NK-92 treated with Interleukin-12 subunit alpha and Interleukin-12 subunit beta, amount 100 ng/mL, for 24 hours (cell line): Measurements from ENCODE around the gene GAGE2A.
"Not testable (repeated sequence)": the region's sequence is repeated elsewhere in the genome, so short reads cannot be mapped to it uniquely, and the experiment has no call there.

ENCODE experiments used
- DNase-seq: peaks from one replicate; lab custom pipeline; 2025; lab: John Stamatoyannopoulos, UW

Gene GAGE2A

GRCh38 chrX:49589196-49589595, at the start of gene GAGE2A:
TSS of gene GAGE2A (plus strand) at chrX:49589496. CDS start at chrX:49590651, 1,155 bp downstream.
- DNase-seq = not testable (repeated sequence)

GRCh38 chrX:49541433-49541832, 47.9 kb upstream of the GAGE2A start, which contains the start of gene GAGE12D:
TSS of gene GAGE12D (plus strand) at chrX:49541733. CDS start at chrX:49542888, 1,155 bp downstream.
- not testable (repeated sequence) for DNase-seq

- DNase-seq = not testable (repeated sequence)
Observed at GRCh38 chrX:49550989-49551388, 38.3 kb upstream of the GAGE2A start, which contains the start of gene GAGE12E. TSS of gene GAGE12E (plus strand) at chrX:49551289. CDS start at chrX:49552444, 1,155 bp downstream.

GRCh38 chrX:49560542-49560941, 28.8 kb upstream of the GAGE2A start, which contains the start of gene GAGE12F:
TSS of gene GAGE12F (plus strand) at chrX:49560842. CDS start at chrX:49561997, 1,155 bp downstream.
- DNase-seq = not testable (repeated sequence)

GRCh38 chrX:49568728-49569127, 20.6 kb upstream of the GAGE2A start:
- not testable (repeated sequence) for DNase-seq

- not testable (repeated sequence) for DNase-seq
Observed at GRCh38 chrX:49569152-49569551, 20.1 kb upstream of the GAGE2A start.

- DNase-seq = not testable (repeated sequence)
Observed at GRCh38 chrX:49570100-49570499, 19.2 kb upstream of the GAGE2A start, which contains the start of gene GAGE12G. TSS of gene GAGE12G (plus strand) at chrX:49570400. CDS start at chrX:49571555, 1,155 bp downstream.

GRCh38 chrX:49579649-49580048, 9.6 kb upstream of the GAGE2A start, which contains the start of gene GAGE12H:
TSS of gene GAGE12H (plus strand) at chrX:49579949. CDS start at chrX:49581104, 1,155 bp downstream.
- not testable (repeated sequence) for DNase-seq

- DNase-seq = not testable (repeated sequence)
Observed at GRCh38 chrX:49589769-49590478, 628 bp downstream of the GAGE2A start.

- not testable (repeated sequence) for DNase-seq
Observed at GRCh38 chrX:49590488-49590887, 1.2 kb downstream of the GAGE2A start.

- DNase-seq = not testable (repeated sequence)
Observed at GRCh38 chrX:49598720-49599119, 9.4 kb downstream of the GAGE2A start, which contains the start of gene GAGE1. TSS of gene GAGE1 (plus strand) at chrX:49599020. CDS start at chrX:49600175, 1,155 bp downstream.

- DNase-seq = no peak
Observed at GRCh38 chrX:49610718-49611310, 21.5 kb downstream of the GAGE2A start.

GRCh38 chrX:49618574-49618973, 29.3 kb downstream of the GAGE2A start:
- no peak for DNase-seq

- DNase-seq = no peak
Observed at GRCh38 chrX:49627086-49627777, 37.9 kb downstream of the GAGE2A start.

GRCh38 chrX:49644991-49645637, 55.8 kb downstream of the GAGE2A start:
- DNase-seq = no peak
